CD14-positive monocyte (primary cell): Measurements from ENCODE around the gene BACH2. TPM values are rescaled to one million over a fixed set of nuclear protein-coding genes. Genes with fewer than 3 reads are reported as not detected.

Experiments used
- DNase-seq, 3 donors: peaks; one replicate each; pipeline ENCODE4 v3.0.0-alpha.2; 2011 to 2022
- H2AFZ ChIP-seq: 2 replicates; pipeline ENCODE4 v1.6.0; 2012; ENCODE audit warnings: mild to moderate bottlenecking, low read depth, low read length, inconsistent platforms; ENCODE audit not compliant: insufficient read depth, poor library complexity, severe bottlenecking
- H3K27ac ChIP-seq, 2 donors: 1 replicate in 1 of 2; 2 replicates in 1 of 2; pipeline ENCODE4 v1.5.1; 2012 to 2013; ENCODE audit warnings: low read length in 2 of 2, control low read depth in 1 of 2, inconsistent platforms in 1 of 2, low read depth in 1 of 2, mild to moderate bottlenecking in 1 of 2
- H3K27me3 ChIP-seq, 2 donors: one replicate each; pipeline versions ENCODE4 v1.6.0 to v1.6.1; 2011 to 2013; ENCODE audit warnings: low read length in 2 of 2; ENCODE audit not compliant: control insufficient read depth in 2 of 2, insufficient read depth in 2 of 2
- H3K36me3 ChIP-seq, 2 donors: replicated peaks in 1 of 2; 1 replicate in 1 of 2; 2 replicates in 1 of 2; pipeline versions ENCODE4 v1.5.1 to v1.6.1; 2012 to 2013; ENCODE audit warnings: low read length in 2 of 2, control low read depth in 1 of 2, inconsistent platforms in 1 of 2, mild to moderate bottlenecking in 1 of 2; ENCODE audit not compliant: insufficient read depth in 2 of 2, control insufficient read depth in 1 of 2
- H3K4me1 ChIP-seq, 2 donors: 1 replicate in 1 of 2; 2 replicates in 1 of 2; pipeline versions ENCODE4 v1.5.1 to v1.6.1; 2012 to 2013; ENCODE audit warnings: low read length in 2 of 2, control low read depth in 1 of 2, inconsistent platforms in 1 of 2, mild to moderate bottlenecking in 1 of 2, moderate library complexity in 1 of 2; ENCODE audit not compliant: insufficient read depth in 2 of 2, control insufficient read depth in 1 of 2
- H3K4me2 ChIP-seq: replicated peaks from 2 replicates; pipeline ENCODE3; 2012; ENCODE audit warnings: low read length, moderate library complexity, mild to moderate bottlenecking; ENCODE audit not compliant: poor library complexity, severe bottlenecking; ENCODE audit errors: extremely low read depth
- H3K4me3 ChIP-seq, 3 experiments: fragments of 200-600 bp in 1 of 3; sonication (generic) in 1 of 3; replicated peaks in 1 of 3; 1 replicate in 2 of 3; 2 replicates in 1 of 3; pipeline ENCODE4 v1.5.1; 2011 to 2013; ENCODE audit warnings: low read length in 3 of 3, mild to moderate bottlenecking in 3 of 3, control low read depth in 2 of 3, low read depth in 2 of 3, inconsistent platforms in 1 of 3, moderate library complexity in 1 of 3
- H3K79me2 ChIP-seq: 2 replicates; pipeline ENCODE4 v1.6.0; 2012; ENCODE audit warnings: mild to moderate bottlenecking, control low read depth, inconsistent platforms, low read length, moderate library complexity; ENCODE audit not compliant: insufficient read depth
- H3K9ac ChIP-seq: 2 replicates; pipeline ENCODE4 v1.6.0; 2017; ENCODE audit warnings: low read length, mild to moderate bottlenecking; ENCODE audit not compliant: insufficient read depth, poor library complexity, severe bottlenecking
- H3K9me3 ChIP-seq, 2 donors: replicated peaks in 1 of 2; 1 replicate in 1 of 2; 2 replicates in 1 of 2; pipeline versions ENCODE4 v1.5.1 to v1.6.1; 2012 to 2013; ENCODE audit warnings: low read length in 2 of 2, control low read depth in 1 of 2; ENCODE audit not compliant: control insufficient read depth in 1 of 2, insufficient read depth in 1 of 2
- H4K20me1 ChIP-seq: 2 replicates; pipeline ENCODE4 v1.6.0; 2012; ENCODE audit warnings: mild to moderate bottlenecking, low read length, control low read depth, moderate library complexity; ENCODE audit not compliant: insufficient read depth
- H3K27ac Mint-ChIP-seq, 7 donors: one replicate each; pipeline ENCODE4 v1.8.0; 2020; ENCODE audit warnings: mild to moderate bottlenecking in 7 of 7, mixed read lengths in 7 of 7, moderate library complexity in 6 of 7, inconsistent platforms in 2 of 7
- H3K27me3 Mint-ChIP-seq, 3 donors: one replicate each; pipeline ENCODE4 v1.8.0; 2021 to 2022; ENCODE audit warnings: low read depth in 3 of 3, mild to moderate bottlenecking in 3 of 3, mixed read lengths in 3 of 3, moderate library complexity in 3 of 3, inconsistent platforms in 1 of 3
- H3K36me3 Mint-ChIP-seq, 2 donors: one replicate each; pipeline ENCODE4 v1.8.0; 2020; ENCODE audit warnings: mixed read lengths in 2 of 2, inconsistent platforms in 1 of 2, mild to moderate bottlenecking in 1 of 2
- H3K4me1 Mint-ChIP-seq: one replicate; pipeline ENCODE4 v1.8.0; 2020; ENCODE audit warnings: mild to moderate bottlenecking, mixed read lengths
- H3K4me3 Mint-ChIP-seq, 2 donors: one replicate each; pipeline ENCODE4 v1.8.0; 2020; ENCODE audit warnings: mild to moderate bottlenecking in 2 of 2, mixed read lengths in 2 of 2, moderate library complexity in 1 of 2
- H3K9me3 Mint-ChIP-seq, 7 donors: one replicate each; pipeline ENCODE4 v1.8.0; 2020 to 2022; ENCODE audit warnings: mixed read lengths in 7 of 7, mild to moderate bottlenecking in 6 of 7, moderate library complexity in 6 of 7, inconsistent platforms in 2 of 7
- WGBS: methylation state at CpG from one replicate; pipeline ENCODE4 v1.1.5; 2013; ENCODE audit warnings: missing lambda C conversion rate; ENCODE audit not compliant: insufficient coverage; 5-methylcytosine and 5-hydroxymethylcytosine counted together
- intact Hi-C, 2 donors: fragments of 100-400 bp; cut with micrococcal nuclease; formaldehyde crosslinking; loops; one replicate each; pipeline versions ENCODE4 v1.15.0 to v1.15.1; 2023
- polyA plus RNA-seq, 3 donors: library from polyadenylated mRNA; depleted of rRNA in 1 of 3; unstranded in 2 of 3; stranded (reverse) in 1 of 3; fragments of 300-500 nt in 2 of 3; fragments of >200 nt in 1 of 3; fragmentation: Illumina TruSeq in 2 of 3; gene quantifications; 1 replicate in 2 of 3; 2 replicates in 1 of 3; pipeline ENCODE4 v1.2.3, GENCODE V29; 2012 to 2021
- TF ChIP-seq, protein P1 (sequence below): fragments of 200-600 bp; IDR thresholded peaks from one replicate; pipeline ENCODE4 v1.8.0; 2022; ENCODE audit warnings: antibody characterized with exemption, mild to moderate bottlenecking

The BACH2 gene
- polyA plus RNA-seq, 3 donors, result 0.04 to 0.09 (median 0.05) TPM

DNA sequence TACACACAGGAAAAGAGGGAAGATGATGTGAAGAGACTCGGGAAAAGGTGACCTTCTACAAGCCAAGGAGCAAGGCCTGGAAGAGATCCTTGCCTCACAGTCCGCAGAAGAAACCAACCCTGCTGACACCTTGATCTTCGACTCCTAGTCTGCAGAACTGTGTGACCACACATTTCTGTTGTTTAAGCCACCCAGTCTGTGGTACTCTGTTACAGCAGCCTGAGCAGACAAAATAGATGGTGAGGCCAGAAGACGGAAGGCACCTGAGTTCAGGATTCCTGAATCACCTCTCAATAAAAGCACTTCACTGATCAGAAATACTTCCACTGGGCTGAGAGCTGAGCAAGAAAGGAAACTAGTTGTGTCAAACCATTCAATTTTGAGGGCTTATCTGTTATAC lies 103.3 kb downstream of the BACH2 start:
- Histone ChIP-seq H3K27me3 (no peaks in the 10 kb centered on the region), H3K4me3 (no peak overlapping the region), H2AFZ (no peak overlapping the region), H3K36me3 (no peaks in the 10 kb centered on the region), H3K9ac (no peak overlapping the region), H3K9me3 (peaks cover 0 to 10% of the 10 kb centered on the region in 2 donors), H3K79me2 (no peaks in the 10 kb centered on the region), H3K4me1 (peaks cover 4 to 7% of the 10 kb centered on the region in 2 donors), H4K20me1 (no peaks in the 10 kb centered on the region), H3K27ac (no peak overlapping the region), H3K4me2 (no peak overlapping the region)
- H3K27ac Mint-ChIP-seq, result no peak overlapping the region
- 93% methylated on average over 2 of the region's 4 CpGs for WGBS
- H3K4me1 Mint-ChIP-seq, result peaks cover 9% of the 10 kb centered on the region
- no peaks in the 10 kb centered on the region for H3K36me3 Mint-ChIP-seq
- intact Hi-C loops, result no loop called here
- DNase-seq, result no peak
- peaks cover 2 to 10% (median 6%) of the 10 kb centered on the region in 7 donors for H3K9me3 Mint-ChIP-seq
- no peak overlapping the region for H3K4me3 Mint-ChIP-seq
- TF ChIP-seq, protein P1, sequence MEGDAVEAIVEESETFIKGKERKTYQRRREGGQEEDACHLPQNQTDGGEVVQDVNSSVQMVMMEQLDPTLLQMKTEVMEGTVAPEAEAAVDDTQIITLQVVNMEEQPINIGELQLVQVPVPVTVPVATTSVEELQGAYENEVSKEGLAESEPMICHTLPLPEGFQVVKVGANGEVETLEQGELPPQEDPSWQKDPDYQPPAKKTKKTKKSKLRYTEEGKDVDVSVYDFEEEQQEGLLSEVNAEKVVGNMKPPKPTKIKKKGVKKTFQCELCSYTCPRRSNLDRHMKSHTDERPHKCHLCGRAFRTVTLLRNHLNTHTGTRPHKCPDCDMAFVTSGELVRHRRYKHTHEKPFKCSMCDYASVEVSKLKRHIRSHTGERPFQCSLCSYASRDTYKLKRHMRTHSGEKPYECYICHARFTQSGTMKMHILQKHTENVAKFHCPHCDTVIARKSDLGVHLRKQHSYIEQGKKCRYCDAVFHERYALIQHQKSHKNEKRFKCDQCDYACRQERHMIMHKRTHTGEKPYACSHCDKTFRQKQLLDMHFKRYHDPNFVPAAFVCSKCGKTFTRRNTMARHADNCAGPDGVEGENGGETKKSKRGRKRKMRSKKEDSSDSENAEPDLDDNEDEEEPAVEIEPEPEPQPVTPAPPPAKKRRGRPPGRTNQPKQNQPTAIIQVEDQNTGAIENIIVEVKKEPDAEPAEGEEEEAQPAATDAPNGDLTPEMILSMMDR, result no peak
- no peaks in the 10 kb centered on the region for H3K27me3 Mint-ChIP-seq

DNA sequence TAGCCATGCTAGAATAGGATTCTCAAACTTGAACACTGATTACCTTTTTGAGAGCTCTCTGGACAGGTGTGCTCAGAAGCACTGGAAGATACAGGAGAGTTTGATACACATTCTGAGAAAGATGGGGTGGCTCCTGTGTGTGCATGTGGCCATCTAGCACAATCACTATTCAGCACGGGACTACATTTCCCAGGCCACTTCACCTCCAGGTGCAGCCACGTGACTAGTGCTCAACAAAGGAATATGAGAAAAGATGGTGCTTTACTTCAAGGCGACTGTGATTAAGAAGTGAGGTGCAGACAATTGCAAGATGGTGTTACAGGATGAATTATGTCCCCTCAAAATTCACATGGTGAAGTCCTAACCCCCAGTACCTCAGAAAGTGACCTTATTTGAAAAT lies 103.8 kb downstream of the BACH2 start:
- Mint-ChIP-seq H3K4me1 (peaks cover 5% of the 10 kb centered on the region), H3K4me3 (no peak overlapping the region), H3K27me3 (no peaks in the 10 kb centered on the region), H3K36me3 (no peaks in the 10 kb centered on the region), H3K9me3 (peaks cover 0 to 7% (median 3%) of the 10 kb centered on the region in 7 donors), H3K27ac (no peak overlapping the region)
- Histone ChIP-seq H3K27ac (no peak overlapping the region), H4K20me1 (no peaks in the 10 kb centered on the region), H3K9me3 (peaks cover 0 to 5% of the 10 kb centered on the region in 2 donors), H3K79me2 (no peaks in the 10 kb centered on the region), H3K9ac (no peak overlapping the region), H3K4me3 (no peak overlapping the region), H3K27me3 (no peaks in the 10 kb centered on the region), H3K4me1 (peaks cover 1 to 5% of the 10 kb centered on the region in 2 donors), H2AFZ (no peak overlapping the region), H3K4me2 (no peak overlapping the region), H3K36me3 (no peaks in the 10 kb centered on the region)
- DNase-seq, result no peak
- no CpG with 5 or more reads among the region's 3 CpGs for whole genome bisulfite sequencing
- intact Hi-C loops, result no loop called here
- TF ChIP-seq, protein P1, result no peak
